Heart left ventricle (tissue), 13 donors: Measurements from ENCODE around the gene NTM.

Experiments
- POLR2A ChIP-seq, 2 donors: fragments of 450-650 bp; IDR thresholded peaks; one replicate each; pipeline ENCODE4 v1.6.1; 2017; ENCODE audit warnings: antibody characterized with exemption in 2 of 2, mild to moderate bottlenecking in 2 of 2, moderate library complexity in 2 of 2
- TF ChIP-seq, protein P1 (sequence below), 12 donors: fragments of 200-600 bp; sonication (generic) in 4 of 12; IDR thresholded peaks; one replicate each; pipeline versions ENCODE4 v1.5.0 to v1.8.0; 2018 to 2022; ENCODE audit warnings: antibody characterized with exemption in 12 of 12, mild to moderate bottlenecking in 5 of 12
- donor health status: ischemic (EF 13 %, LVEDD 7.1; RV severe dilation, severe dysfunction).
- donor health status: DM: no; HTN: yes; CAD: no.
- donor health status: DM: no; HTN: no; CAD: no.
- donor health status: ischemic (EF 25% LVEDD 6.9; RV normal size, moderate dysfunction).
- donor health status: ischemic (EF 25% LVEDD 5.7; RV mildly dilated, moderate dysfunction).
- donor health status: ischemic (EF 35%, LVEDD 5.7; RV mildly dilated, moderate dysfunction).
- donor health status: nonischemic (EF 11% LVEDD 7.7; RV severe dilation, severe dysfunction).
- donor health status: DM: yes; HTN: yes; CAD: no.
- donor health status: PGD.
- donor health status: ischemic (EF 29% LVEDD 5.4; RV normal size, mild dysfunction).
- donor health status: nonischemic (EF 23%, LVEDD 6.1; RV moderate dilation, normal function).

DNA sequence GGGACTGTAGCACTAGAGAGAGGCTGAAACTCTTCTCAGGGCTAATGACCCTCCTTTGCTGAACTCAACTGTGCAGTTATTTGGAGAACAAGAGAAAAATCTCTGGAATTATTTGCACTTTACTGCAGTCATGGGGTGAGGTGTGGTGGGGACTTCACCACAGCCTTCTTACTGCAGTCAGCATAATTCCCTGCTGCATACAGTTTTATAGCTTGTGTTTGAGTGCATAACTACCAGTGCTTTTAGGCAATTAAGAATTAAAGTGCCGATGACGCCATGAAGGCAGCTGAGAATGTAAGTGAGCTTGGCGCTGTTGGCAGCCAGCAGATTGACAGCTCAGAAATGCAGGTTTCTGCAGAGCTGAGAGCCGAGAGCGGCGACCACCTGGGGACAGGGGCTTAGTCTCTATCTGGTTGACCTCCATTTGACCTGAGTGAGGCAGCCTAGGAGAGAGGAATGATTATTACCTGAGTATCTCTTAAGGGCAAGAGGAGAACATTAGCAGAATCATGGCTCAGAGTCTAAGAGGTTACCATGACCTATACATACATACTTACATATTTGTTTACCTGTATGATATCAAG lies 830.0 kb downstream of the NTM start:
- TF ChIP-seq, protein P1, sequence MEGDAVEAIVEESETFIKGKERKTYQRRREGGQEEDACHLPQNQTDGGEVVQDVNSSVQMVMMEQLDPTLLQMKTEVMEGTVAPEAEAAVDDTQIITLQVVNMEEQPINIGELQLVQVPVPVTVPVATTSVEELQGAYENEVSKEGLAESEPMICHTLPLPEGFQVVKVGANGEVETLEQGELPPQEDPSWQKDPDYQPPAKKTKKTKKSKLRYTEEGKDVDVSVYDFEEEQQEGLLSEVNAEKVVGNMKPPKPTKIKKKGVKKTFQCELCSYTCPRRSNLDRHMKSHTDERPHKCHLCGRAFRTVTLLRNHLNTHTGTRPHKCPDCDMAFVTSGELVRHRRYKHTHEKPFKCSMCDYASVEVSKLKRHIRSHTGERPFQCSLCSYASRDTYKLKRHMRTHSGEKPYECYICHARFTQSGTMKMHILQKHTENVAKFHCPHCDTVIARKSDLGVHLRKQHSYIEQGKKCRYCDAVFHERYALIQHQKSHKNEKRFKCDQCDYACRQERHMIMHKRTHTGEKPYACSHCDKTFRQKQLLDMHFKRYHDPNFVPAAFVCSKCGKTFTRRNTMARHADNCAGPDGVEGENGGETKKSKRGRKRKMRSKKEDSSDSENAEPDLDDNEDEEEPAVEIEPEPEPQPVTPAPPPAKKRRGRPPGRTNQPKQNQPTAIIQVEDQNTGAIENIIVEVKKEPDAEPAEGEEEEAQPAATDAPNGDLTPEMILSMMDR (IDR thresholded peaks at IDR 0.05) = no peak
- TF ChIP-seq POLR2A (IDR thresholded peaks at IDR 0.05) = no peak
